HEK293T (cell line): ENCODE measurements around the gene KRTAP10-9.
"Not testable (repeated sequence)": the region's sequence is repeated elsewhere in the genome, so short reads cannot be mapped to it uniquely, and the experiment has no call there.

ENCODE experiments used
- CTCF ChIA-PET: fragments of 350-600 bp; formaldehyde crosslinking; extraction: SDS; loops from one replicate; lab custom pipeline; 2021; ENCODE audit warnings: antibody characterized with exemption, inconsistent platforms; lab: Yijun Ruan, JAX
- POLR2A ChIA-PET: fragments of 350-600 bp; formaldehyde crosslinking; extraction: SDS; loops from one replicate; lab custom pipeline; 2020; ENCODE audit warnings: antibody characterized with exemption, inconsistent platforms; lab: Yijun Ruan, JAX
- DNase-seq: peaks from one replicate; pipeline ENCODE4 v3.0.0; 2012; ENCODE audit warnings: mixed read lengths; ENCODE audit errors: extremely low spot score
- ARNT ChIP-seq: fragments of 450-650 bp; IDR thresholded peaks from 2 replicates; pipeline ENCODE4 v1.6.1; 2017; ENCODE audit warnings: mild to moderate bottlenecking
- BHLHE40 ChIP-seq: fragments of 450-650 bp; IDR thresholded peaks from 2 replicates; pipeline ENCODE4 v1.6.1; 2016; ENCODE audit warnings: mild to moderate bottlenecking, moderate library complexity, borderline replicate concordance
- CTBP1 ChIP-seq: fragments of 450-650 bp; IDR thresholded peaks from 2 replicates; pipeline ENCODE4 v1.6.1; 2016; ENCODE audit warnings: borderline replicate concordance
- ELF4 ChIP-seq: fragments of 450-650 bp; IDR thresholded peaks from 2 replicates; pipeline ENCODE4 v1.6.1; 2017; ENCODE audit warnings: antibody characterized with exemption
- FOXA1 ChIP-seq: fragments of 450-650 bp; IDR thresholded peaks from 2 replicates; pipeline ENCODE4 v1.6.1; 2016; ENCODE audit warnings: mild to moderate bottlenecking
- FOXK2 ChIP-seq: fragments of 450-650 bp; IDR thresholded peaks from 2 replicates; pipeline ENCODE4 v1.6.1; 2016; ENCODE audit warnings: mild to moderate bottlenecking
- FOXM1 ChIP-seq: fragments of 450-650 bp; IDR thresholded peaks from 2 replicates; pipeline ENCODE4 v1.6.1; 2017; ENCODE audit warnings: mild to moderate bottlenecking, borderline replicate concordance
- HDGF ChIP-seq: fragments of 450-650 bp; IDR thresholded peaks from 2 replicates; pipeline ENCODE4 v1.6.1; 2017; ENCODE audit warnings: antibody characterized with exemption, borderline replicate concordance
- L3MBTL2 ChIP-seq: fragments of 450-650 bp; conservative IDR thresholded peaks from 2 replicates; pipeline ENCODE4 v1.6.1; 2016; ENCODE audit warnings: mild to moderate bottlenecking
- LEF1 ChIP-seq: fragments of 450-650 bp; IDR thresholded peaks from 2 replicates; pipeline ENCODE4 v1.6.1; 2017; ENCODE audit warnings: mild to moderate bottlenecking, borderline replicate concordance
- NFRKB ChIP-seq: fragments of 450-650 bp; IDR thresholded peaks from 2 replicates; pipeline ENCODE4 v1.6.1; 2016; ENCODE audit warnings: mild to moderate bottlenecking, moderate library complexity
- SP1 ChIP-seq: fragments of 450-650 bp; IDR thresholded peaks from 2 replicates; pipeline ENCODE4 v1.6.1; 2017
- SUZ12 ChIP-seq: fragments of 450-650 bp; IDR thresholded peaks from 2 replicates; pipeline ENCODE4 v1.6.1; 2016; ENCODE audit warnings: mild to moderate bottlenecking
- TARDBP ChIP-seq: fragments of 450-650 bp; IDR thresholded peaks from 2 replicates; pipeline ENCODE4 v1.6.1; 2016
- ZNF384 ChIP-seq: fragments of 450-650 bp; IDR thresholded peaks from 2 replicates; pipeline ENCODE4 v1.6.1; 2016
- TF ChIP-seq, protein P1 (sequence below): fragments of 450-650 bp; IDR thresholded peaks from 2 replicates; pipeline ENCODE4 v1.6.1; 2016

The KRTAP10-9 gene

GRCh38 chr21:44625756-44626155, 1.1 kb upstream of the KRTAP10-9 start:
- ChIA-PET CTCF (interaction anchor here (0.6 kb wide), 1 partner anchor 90 kb away, joined by 3 read pairs; no protein-coding TSS in a partner anchor), POLR2A (no interaction called here)
- DNase-seq: no peak
- no peak for TF ChIP-seq SP1
- no peak for TF ChIP-seq NFRKB
- TF ChIP-seq ARNT: no peak
- no peak for TF ChIP-seq L3MBTL2
- TF ChIP-seq FOXM1: no peak
- TF ChIP-seq TARDBP: no peak
- TF ChIP-seq CTBP1: no peak
- TF ChIP-seq LEF1: no peak
- TF ChIP-seq HDGF: no peak
- TF ChIP-seq BHLHE40: no peak
- TF ChIP-seq SUZ12: no peak
- TF ChIP-seq ELF4: no peak
- TF ChIP-seq, protein P1, sequence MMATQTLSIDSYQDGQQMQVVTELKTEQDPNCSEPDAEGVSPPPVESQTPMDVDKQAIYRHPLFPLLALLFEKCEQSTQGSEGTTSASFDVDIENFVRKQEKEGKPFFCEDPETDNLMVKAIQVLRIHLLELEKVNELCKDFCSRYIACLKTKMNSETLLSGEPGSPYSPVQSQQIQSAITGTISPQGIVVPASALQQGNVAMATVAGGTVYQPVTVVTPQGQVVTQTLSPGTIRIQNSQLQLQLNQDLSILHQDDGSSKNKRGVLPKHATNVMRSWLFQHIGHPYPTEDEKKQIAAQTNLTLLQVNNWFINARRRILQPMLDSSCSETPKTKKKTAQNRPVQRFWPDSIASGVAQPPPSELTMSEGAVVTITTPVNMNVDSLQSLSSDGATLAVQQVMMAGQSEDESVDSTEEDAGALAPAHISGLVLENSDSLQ: no peak
- no peak for TF ChIP-seq ZNF384
- TF ChIP-seq FOXK2: no peak
- no peak for TF ChIP-seq FOXA1

DNA sequence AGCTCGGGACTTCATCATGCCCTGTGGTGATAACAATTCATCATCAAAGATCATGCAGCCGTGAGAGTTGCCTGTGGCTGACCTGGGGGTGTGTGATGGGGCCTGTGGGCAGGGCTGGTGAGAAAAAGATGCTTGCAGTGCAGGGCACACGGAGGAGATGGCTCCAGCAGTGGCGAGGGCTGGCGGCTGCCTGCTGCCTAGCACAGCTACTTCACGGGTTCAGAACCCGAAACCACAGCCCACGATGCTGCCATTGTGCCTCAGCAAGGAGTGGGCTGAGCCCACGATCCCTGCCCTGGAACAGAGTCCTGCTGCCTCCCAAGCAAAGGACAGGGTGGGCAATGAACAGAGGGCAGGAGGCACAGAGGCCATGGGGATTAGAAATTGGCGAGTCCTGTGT, 631 bp upstream of the KRTAP10-9 start:
- ChIA-PET POLR2A (no interaction called here), CTCF (no interaction called here)
- TF ChIP-seq NFRKB (no peak), TARDBP (no peak)
- TF ChIP-seq, protein P1: no peak
- no peak for DNase-seq

- POLR2A ChIA-PET, CTCF ChIA-PET, DNase-seq: not testable (repeated sequence)
These were observed 409 bp downstream of the KRTAP10-9 start for GRCh38 chr21:44627181-44627822.

DNA sequence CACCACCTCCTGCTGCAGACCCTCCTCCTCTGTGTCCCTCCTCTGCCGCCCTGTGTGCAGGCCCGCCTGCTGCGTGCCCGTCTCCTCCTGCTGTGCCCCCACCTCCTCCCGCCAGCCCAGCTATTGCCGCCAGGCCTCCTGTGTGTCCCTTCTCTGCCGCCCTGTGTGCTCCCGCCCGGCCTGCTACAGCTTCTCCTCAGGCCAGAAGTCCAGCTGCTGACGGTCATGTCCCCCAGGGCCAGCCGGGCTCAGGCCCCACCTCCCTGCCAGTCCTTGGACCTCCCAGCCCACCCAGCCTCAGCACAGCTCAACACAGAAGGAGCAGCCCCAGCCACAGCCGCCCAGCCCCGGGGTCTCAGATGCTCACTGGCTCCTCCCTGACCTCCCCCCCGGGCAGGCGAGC, 939 bp downstream of the KRTAP10-9 start:
- POLR2A ChIA-PET, DNase-seq, CTCF ChIA-PET: not testable (repeated sequence)

DNA sequence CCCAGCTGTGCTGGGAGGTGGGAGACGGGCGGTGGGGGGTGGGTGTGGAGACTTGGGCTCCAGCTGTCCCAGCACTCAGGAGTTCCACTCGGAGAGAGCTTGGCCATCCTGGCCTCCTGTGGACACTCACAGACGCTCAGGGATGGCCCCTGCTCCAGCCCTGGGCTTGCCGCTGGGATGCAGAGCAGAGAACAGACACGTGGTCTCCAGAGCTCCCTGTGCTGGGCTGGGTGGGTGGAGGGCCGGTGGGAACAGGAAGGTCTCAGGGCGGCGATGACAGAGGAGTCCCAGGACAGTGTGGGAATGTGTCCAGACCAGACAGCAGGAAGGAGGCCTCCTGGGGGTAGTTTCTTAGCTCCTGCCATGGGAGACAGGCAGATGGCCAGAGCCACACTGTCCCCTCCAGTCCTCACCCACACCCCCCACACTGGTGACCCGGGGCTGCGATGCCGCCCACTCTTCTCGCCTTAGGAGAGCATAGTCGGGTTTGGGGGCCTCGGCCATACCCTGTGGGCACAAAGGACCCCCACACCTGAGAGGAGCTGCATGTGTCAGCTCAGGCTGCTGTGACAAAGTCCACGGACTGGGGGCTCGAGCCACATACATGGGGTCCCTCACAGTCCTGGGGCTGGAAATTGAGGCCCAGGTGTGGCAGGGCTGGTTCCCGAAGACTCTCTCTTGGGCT, 2.0 kb downstream of the KRTAP10-9 start:
- ChIA-PET CTCF (no interaction called here), POLR2A (no interaction called here)
- no peak for DNase-seq
- TF ChIP-seq BHLHE40 (no peak), SP1 (no peak), FOXA1 (no peak), NFRKB (no peak), HDGF (no peak), ARNT (no peak), CTBP1 (no peak), FOXM1 (no peak), L3MBTL2 (no peak), ZNF384 (no peak), SUZ12 (no peak), TARDBP (no peak), FOXK2 (no peak), LEF1 (no peak), ELF4 (no peak)
- TF ChIP-seq, protein P1: no peak

GRCh38 chr21:44630440-44630839, 3.5 kb downstream of the KRTAP10-9 start:
- no peak for TF ChIP-seq NFRKB
- TF ChIP-seq FOXM1: no peak
- TF ChIP-seq ARNT: no peak
- TF ChIP-seq FOXK2: no peak
- TF ChIP-seq BHLHE40: no peak
- TF ChIP-seq FOXA1: no peak
- no peak for TF ChIP-seq ZNF384
- TF ChIP-seq CTBP1: no peak
- TF ChIP-seq LEF1: no peak
- TF ChIP-seq ELF4: no peak
- no peak for TF ChIP-seq L3MBTL2
- DNase-seq: no peak
- POLR2A ChIA-PET: no interaction called here
- CTCF ChIA-PET: no interaction called here

DNA sequence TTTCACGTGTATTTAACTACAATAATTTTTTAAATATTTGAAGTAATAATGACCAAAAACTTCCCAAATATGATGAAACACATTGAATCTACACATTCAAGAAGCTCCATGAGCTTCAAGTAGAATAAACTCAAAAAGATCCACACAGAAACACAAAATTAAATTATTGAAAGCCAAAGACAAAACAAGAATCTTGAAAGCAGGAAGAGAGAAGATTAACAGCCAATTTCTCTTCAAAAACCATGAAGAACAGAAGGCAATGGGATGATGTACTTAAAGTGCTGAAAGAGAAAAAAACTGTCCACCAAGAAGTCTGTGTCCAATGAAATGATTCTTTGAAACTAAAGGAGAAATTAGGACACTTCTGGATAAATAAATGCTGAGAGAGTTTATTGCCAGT, 5.2 kb downstream of the KRTAP10-9 start:
- ChIA-PET POLR2A (no interaction called here), CTCF (interaction anchor here (0.7 kb wide), 1 partner anchor 52 kb away, joined by 3 read pairs; no protein-coding TSS in a partner anchor)
- DNase-seq: no peak
- TF ChIP-seq ARNT (no peak), ZNF384 (no peak), TARDBP (no peak), HDGF (no peak), BHLHE40 (no peak), FOXA1 (no peak), FOXM1 (no peak), ELF4 (no peak), LEF1 (no peak), L3MBTL2 (no peak), SP1 (no peak), CTBP1 (no peak), SUZ12 (no peak), FOXK2 (no peak), NFRKB (no peak)
- TF ChIP-seq, protein P1: no peak
